ENCODE results near the gene MRPS23.

Gene MRPS23

GRCh38 chr17:57838453-57838852 is 11.4 kb downstream of the MRPS23 start:
- DNase-seq (ENCODE audit: low read depth in 3 of 3), result no peak

GRCh38 chr17:57835333-57835900 is 14.4 kb downstream of the MRPS23 start:
- DNase-seq (ENCODE audit: low read depth in 3 of 3), result no peak

GRCh38 chr17:57834146-57834741 is 15.6 kb downstream of the MRPS23 start:
- no peak for DNase-seq (ENCODE audit: low read depth in 3 of 3)

- peak; percentile 26 to 54 (median 36) for DNase-seq (ENCODE audit: low read depth in 3 of 3)
These were observed 16.5 kb downstream of the MRPS23 start for GRCh38 chr17:57833179-57833939.

GRCh38 chr17:57832314-57833178 is 17.3 kb downstream of the MRPS23 start:
- no peak for DNase-seq (ENCODE audit: low read depth in 3 of 3)

- no peak for DNase-seq (ENCODE audit: low read depth in 3 of 3)
These were observed 19.0 kb downstream of the MRPS23 start for GRCh38 chr17:57830880-57831279.

GRCh38 chr17:57823469-57824401 is 26.1 kb downstream of the MRPS23 start:
- no peak for DNase-seq (ENCODE audit: low read depth in 3 of 3)

GRCh38 chr17:57819867-57820266 is 30.0 kb downstream of the MRPS23 start:
- no peak for DNase-seq (ENCODE audit: low read depth in 3 of 3)

GRCh38 chr17:57819285-57819684 is 30.6 kb downstream of the MRPS23 start:
- no peak for DNase-seq (ENCODE audit: low read depth in 3 of 3)

GRCh38 chr17:57818066-57818465 is 31.8 kb downstream of the MRPS23 start:
- no peak for DNase-seq (ENCODE audit: low read depth in 3 of 3)

- DNase-seq (ENCODE audit: low read depth in 3 of 3), result no peak
These were observed 32.5 kb downstream of the MRPS23 start for GRCh38 chr17:57817299-57817698.

GRCh38 chr17:57814421-57814820 is 35.4 kb downstream of the MRPS23 start:
- DNase-seq (ENCODE audit: low read depth in 3 of 3), result no peak

GRCh38 chr17:57811638-57812280 is 38.1 kb downstream of the MRPS23 start:
- DNase-seq (ENCODE audit: low read depth in 3 of 3), result no peak

GRCh38 chr17:57810721-57811637 is 38.9 kb downstream of the MRPS23 start:
- DNase-seq (ENCODE audit: low read depth in 3 of 3), result no peak

- no peak for DNase-seq (ENCODE audit: low read depth in 3 of 3)
These were observed 40.0 kb downstream of the MRPS23 start for GRCh38 chr17:57809879-57810278.

- DNase-seq (ENCODE audit: low read depth in 3 of 3), result no peak
These were observed 41.0 kb downstream of the MRPS23 start for GRCh38 chr17:57808882-57809281.

GRCh38 chr17:57806167-57806830 is 43.5 kb downstream of the MRPS23 start:
- DNase-seq (ENCODE audit: low read depth in 3 of 3), result no peak

- DNase-seq (ENCODE audit: low read depth in 3 of 3), result no peak
These were observed 46.8 kb downstream of the MRPS23 start for GRCh38 chr17:57803021-57803420.

Measured in stimulated activated CD4-positive, alpha-beta T cell treated with anti-CD3 and anti-CD28 coated beads, TNF-alpha, amount 100 ng/mL, for 4 hours (primary cell).